ENCODE results near the gene NMNAT3.

The NMNAT3 gene

GRCh38 chr3:139518926-139519842 lies 158.6 kb downstream of the NMNAT3 start:
- no peak for DNase-seq

GRCh38 chr3:139518306-139518705 lies 159.5 kb downstream of the NMNAT3 start:
- DNase-seq, result no peak

- DNase-seq, result no peak
These were observed 160.3 kb downstream of the NMNAT3 start for GRCh38 chr3:139517321-139518065.

- no peak for DNase-seq
These were observed 163.0 kb downstream of the NMNAT3 start for GRCh38 chr3:139514741-139515140.
